ENCODE measurements around the gene CALCOCO2. TPM values are rescaled to one million over a fixed set of nuclear protein-coding genes. Genes with fewer than 3 reads are reported as not detected.

The CALCOCO2 gene
- total RNA-seq, 1 donor from 2014 or later = 115 TPM

DNA sequence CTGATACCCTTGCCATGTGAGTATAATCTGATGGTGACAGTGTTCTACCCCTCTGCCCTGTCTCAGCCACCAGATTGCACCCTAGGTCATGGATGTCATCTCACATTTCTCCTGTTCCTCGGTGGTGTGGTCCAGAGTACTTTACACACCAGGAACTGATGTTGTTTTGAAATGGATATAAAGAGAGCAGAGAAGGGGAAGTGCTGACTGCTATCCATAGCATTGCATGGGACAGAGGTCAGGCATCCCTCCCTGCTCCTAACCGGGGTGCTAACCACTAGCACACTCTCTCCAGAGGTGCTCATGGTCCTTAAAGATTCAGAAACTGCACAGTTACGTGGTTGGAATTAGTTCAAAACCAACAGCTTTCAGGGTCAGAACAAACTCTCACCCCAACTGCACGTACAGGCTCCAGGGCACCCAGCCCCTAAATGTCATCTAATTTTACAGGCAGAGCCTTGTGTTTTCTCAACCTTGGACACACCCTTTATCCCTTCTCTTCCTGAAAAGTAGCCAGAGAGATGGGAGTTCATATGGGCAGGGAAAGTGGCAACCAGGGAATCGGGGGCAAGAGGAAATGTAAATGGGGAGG, 30.1 kb upstream of the CALCOCO2 start:
- ATAC-seq (ENCODE audit: low read depth) = no peak
- DNase-seq = no peak
- Mint-ChIP-seq H3K36me3 (ENCODE audit: low read depth) (no peaks in the 10 kb centered on the region), H3K27ac (no peak overlapping the region), H3K4me1 (peaks cover 4% of the 10 kb centered on the region), H3K27me3 (peaks cover 31% of the 10 kb centered on the region), H3K9me3 (no peaks in the 10 kb centered on the region), H3K4me3 (no peak overlapping the region)
- intact Hi-C loops (cut with micrococcal nuclease) = no loop called here
- CTCF ChIA-PET = interaction anchor here (0.9 kb wide), 1 partner anchor 13 kb away, joined by 3 read pairs; no protein-coding TSS in a partner anchor
- TF ChIP-seq, protein P1, sequence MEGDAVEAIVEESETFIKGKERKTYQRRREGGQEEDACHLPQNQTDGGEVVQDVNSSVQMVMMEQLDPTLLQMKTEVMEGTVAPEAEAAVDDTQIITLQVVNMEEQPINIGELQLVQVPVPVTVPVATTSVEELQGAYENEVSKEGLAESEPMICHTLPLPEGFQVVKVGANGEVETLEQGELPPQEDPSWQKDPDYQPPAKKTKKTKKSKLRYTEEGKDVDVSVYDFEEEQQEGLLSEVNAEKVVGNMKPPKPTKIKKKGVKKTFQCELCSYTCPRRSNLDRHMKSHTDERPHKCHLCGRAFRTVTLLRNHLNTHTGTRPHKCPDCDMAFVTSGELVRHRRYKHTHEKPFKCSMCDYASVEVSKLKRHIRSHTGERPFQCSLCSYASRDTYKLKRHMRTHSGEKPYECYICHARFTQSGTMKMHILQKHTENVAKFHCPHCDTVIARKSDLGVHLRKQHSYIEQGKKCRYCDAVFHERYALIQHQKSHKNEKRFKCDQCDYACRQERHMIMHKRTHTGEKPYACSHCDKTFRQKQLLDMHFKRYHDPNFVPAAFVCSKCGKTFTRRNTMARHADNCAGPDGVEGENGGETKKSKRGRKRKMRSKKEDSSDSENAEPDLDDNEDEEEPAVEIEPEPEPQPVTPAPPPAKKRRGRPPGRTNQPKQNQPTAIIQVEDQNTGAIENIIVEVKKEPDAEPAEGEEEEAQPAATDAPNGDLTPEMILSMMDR (IDR thresholded peaks at IDR 0.05) = no peak
- POLR2A ChIA-PET = no interaction called here

DNA sequence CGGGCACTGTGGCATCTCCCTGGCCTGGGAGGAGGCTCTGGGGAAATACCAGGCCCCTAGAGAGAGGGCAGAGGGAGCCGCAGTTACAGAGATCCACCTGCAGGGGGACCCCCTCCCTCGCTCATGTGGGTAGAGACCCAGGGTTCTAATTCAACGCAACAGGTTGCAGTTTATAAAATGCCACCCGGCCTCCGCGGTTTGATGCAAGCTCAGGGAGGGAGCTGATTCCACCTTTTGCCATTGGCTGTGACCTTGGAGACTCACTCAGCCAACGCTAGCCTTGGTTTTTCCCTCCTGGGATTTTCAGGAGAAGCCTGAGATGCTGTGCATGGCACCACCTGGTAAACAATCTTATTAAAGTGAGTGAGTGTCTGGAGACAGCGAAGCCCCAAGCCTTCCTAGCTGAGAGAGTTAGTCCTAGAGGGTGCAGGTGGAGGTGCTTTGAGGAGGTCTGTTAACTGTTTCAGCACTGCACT, 25.9 kb upstream of the CALCOCO2 start:
- peaks cover 23% of the 10 kb centered on the region for H3K27me3 Mint-ChIP-seq
- intact Hi-C loops (cut with micrococcal nuclease) = loop anchor here (1.0 kb wide), 4 partner anchors 9 to 227 kb away; no protein-coding TSS in a partner anchor
- DNase-seq = peak; percentile 57
- ChIA-PET CTCF (interaction anchor here (1.1 to 18.2 kb wide), 6 partner anchors 8 to 228 kb away, joined by 3 to 379 read pairs (median 6); no protein-coding TSS in a partner anchor), POLR2A (interaction anchor here (0.7 to 1.1 kb wide), 2 partner anchors 9 to 74 kb away, joined by 3 to 5 read pairs; no protein-coding TSS in a partner anchor)
- no peak overlapping the region for H3K4me3 Mint-ChIP-seq
- H3K9me3 Mint-ChIP-seq = no peaks in the 10 kb centered on the region
- no peak overlapping the region for H3K27ac Mint-ChIP-seq
- peak; percentile 96 for ATAC-seq (ENCODE audit: low read depth)
- no peaks in the 10 kb centered on the region for H3K36me3 Mint-ChIP-seq (ENCODE audit: low read depth)
- peaks cover 4% of the 10 kb centered on the region for H3K4me1 Mint-ChIP-seq
- TF ChIP-seq, protein P1 (IDR thresholded peaks at IDR 0.05) = peak; percentile 26

DNA sequence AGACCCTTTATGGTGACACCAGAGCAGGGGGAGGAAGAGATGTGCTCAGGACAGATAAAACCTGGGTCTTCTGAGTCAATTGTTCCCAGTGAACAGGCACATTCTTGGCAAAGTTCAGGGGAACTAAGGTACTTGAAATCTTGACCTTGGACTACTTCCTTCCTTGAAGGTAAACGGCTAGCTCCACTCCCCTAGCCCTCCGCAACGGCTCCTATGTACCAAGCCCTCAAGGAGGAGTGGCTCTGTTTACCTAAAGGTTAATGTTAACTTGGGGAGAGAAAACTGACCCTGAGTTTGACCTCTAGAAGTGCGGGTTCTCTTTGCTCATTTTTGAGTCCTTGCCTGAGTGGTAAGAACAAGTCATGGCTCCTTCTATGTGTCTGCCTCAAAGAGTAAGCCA, 21.7 kb upstream of the CALCOCO2 start:
- POLR2A ChIA-PET = no interaction called here
- ATAC-seq (ENCODE audit: low read depth) = no peak
- DNase-seq = no peak
- no peaks in the 10 kb centered on the region for H3K9me3 Mint-ChIP-seq
- H3K27ac Mint-ChIP-seq = no peak overlapping the region
- CTCF ChIA-PET = interaction anchor here (18.2 kb wide), 1 partner anchor 73 kb away, joined by 379 read pairs; no protein-coding TSS in a partner anchor
- H3K4me3 Mint-ChIP-seq = no peak overlapping the region
- H3K4me1 Mint-ChIP-seq = peaks cover 4% of the 10 kb centered on the region
- H3K27me3 Mint-ChIP-seq = peaks cover 18% of the 10 kb centered on the region
- intact Hi-C loops (cut with micrococcal nuclease) = no loop called here
- no peaks in the 10 kb centered on the region for H3K36me3 Mint-ChIP-seq (ENCODE audit: low read depth)
- TF ChIP-seq, protein P1 (IDR thresholded peaks at IDR 0.05) = no peak

DNA sequence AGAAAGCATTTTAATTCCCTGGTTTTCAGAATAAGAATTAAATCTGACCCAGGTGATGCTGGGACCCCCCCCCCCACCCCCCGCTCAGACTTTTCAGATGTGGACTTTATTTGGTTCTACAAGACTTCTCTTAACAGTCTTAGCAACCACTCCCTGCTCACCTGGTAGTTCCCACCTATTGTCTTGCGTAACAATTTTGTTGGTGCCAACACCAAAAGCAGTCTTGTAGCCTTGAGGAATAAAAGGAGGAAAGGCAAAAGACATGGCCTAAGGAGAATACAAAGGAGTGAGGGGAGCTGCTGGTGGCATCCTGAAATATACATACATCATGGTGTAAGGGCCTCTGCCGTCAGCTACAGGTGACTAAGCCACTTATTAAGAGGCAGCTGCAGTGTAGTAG, 18.8 kb upstream of the CALCOCO2 start:
- Mint-ChIP-seq H3K36me3 (ENCODE audit: low read depth) (no peaks in the 10 kb centered on the region), H3K27ac (no peak overlapping the region), H3K27me3 (peaks cover 17% of the 10 kb centered on the region), H3K4me3 (no peak overlapping the region), H3K4me1 (peaks cover 8% of the 10 kb centered on the region), H3K9me3 (no peaks in the 10 kb centered on the region)
- no peak for ATAC-seq (ENCODE audit: low read depth)
- TF ChIP-seq, protein P1 (IDR thresholded peaks at IDR 0.05) = no peak
- intact Hi-C loops (cut with micrococcal nuclease) = no loop called here
- DNase-seq = no peak
- ChIA-PET POLR2A (no interaction called here), CTCF (interaction anchor here (0.9 to 18.2 kb wide), 6 partner anchors 8 to 221 kb away, joined by 3 to 379 read pairs (median 10); no protein-coding TSS in a partner anchor)

DNA sequence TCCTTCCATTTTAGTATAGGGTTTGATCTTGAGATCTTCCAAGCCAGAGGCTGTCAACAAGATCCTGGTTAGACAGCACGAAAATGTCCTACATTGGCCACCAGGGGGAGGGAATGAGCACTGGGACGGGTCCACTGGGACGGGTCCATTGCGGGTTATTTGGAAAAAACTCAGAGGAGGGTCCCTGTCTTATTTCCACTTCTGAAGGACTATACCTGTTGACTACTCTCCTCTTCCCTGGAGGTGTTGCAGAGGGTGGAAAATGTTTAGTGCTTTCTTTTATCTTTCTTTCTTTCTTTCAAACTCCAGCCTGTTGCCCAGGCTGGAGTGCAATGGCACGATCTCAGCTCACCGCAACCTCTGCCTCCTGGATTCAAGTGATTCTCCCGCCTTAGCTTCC, 16.3 kb upstream of the CALCOCO2 start:
- Mint-ChIP-seq H3K4me3 (no peak overlapping the region), H3K27ac (no peak overlapping the region), H3K27me3 (peaks cover 22% of the 10 kb centered on the region), H3K9me3 (no peaks in the 10 kb centered on the region), H3K36me3 (ENCODE audit: low read depth) (no peaks in the 10 kb centered on the region), H3K4me1 (peaks cover 18% of the 10 kb centered on the region)
- TF ChIP-seq, protein P1 (IDR thresholded peaks at IDR 0.05) = no peak
- ATAC-seq (ENCODE audit: low read depth) = peak; percentile 33
- CTCF ChIA-PET = interaction anchor here (0.6 to 18.2 kb wide), 9 partner anchors 10 to 218 kb away, joined by 3 to 379 read pairs (median 4); no protein-coding TSS in a partner anchor
- POLR2A ChIA-PET = interaction anchor here (0.9 to 4.1 kb wide), 3 partner anchors 9 to 78 kb away, joined by 5 to 14 read pairs (median 5); partner anchors contain the start of gene ATP5MC1
- intact Hi-C loops (cut with micrococcal nuclease) = loop anchor here (1.0 kb wide), 4 partner anchors 9 to 218 kb away; no protein-coding TSS in a partner anchor
- no peak for DNase-seq
